Stimulated activated CD8-positive, alpha-beta memory T cell treated with anti-CD3 and anti-CD28 coated beads, Interleukin-12 subunit alpha, Interleukin-12 subunit beta, amount 100 ng/mL, for 24 hours (primary cell): ENCODE data around the gene C11orf65.
"Not testable (repeated sequence)": the region's sequence is repeated elsewhere in the genome, so short reads cannot be mapped to it uniquely, and the experiment has no call there.

Experiments
- DNase-seq: peaks from one replicate; pipeline ENCODE4 v3.0.0-alpha.2; 2020; ENCODE audit errors: extremely low read depth

C11orf65 gene

DNA sequence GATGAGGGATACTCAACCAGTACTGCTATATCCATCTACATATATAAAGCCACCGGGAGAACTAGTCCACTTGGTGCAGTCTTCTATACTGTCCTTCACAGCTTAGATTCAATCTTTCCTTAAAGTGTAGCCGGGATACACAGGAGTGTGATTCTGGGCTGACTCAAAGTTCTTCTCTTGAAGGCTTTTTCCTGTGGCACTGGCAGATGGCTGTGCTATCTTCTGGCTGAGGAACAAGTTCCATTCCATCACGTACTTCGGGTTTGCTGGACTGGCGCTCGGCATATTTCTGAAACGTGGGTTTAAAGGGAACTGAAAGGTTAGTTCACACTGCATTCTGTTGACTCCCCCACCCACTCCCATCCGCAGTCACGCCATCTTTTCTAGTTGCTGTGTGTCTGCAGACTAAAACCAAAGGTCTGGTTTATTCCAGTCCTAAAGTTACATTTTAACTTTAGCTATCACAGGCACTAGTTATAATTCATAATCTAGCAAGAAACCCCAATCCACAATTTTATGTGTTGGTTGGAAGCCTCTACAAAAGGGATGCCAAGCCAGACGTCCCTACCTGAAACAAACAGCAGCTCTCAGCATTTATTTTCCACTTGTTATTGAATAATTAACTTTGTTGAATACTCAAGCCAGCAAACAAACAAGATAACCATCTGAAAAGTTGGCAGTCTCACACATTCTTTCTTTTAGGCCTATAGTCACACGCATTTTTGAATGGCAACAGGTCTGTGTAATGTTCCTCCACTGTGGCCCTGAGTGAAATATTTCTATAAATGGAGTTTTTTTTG is 7.5 kb upstream of the C11orf65 start:
- no peak for DNase-seq

- DNase-seq = no peak
Observed at GRCh38 chr11:108472681-108473080, 5.4 kb upstream of the C11orf65 start.

DNA sequence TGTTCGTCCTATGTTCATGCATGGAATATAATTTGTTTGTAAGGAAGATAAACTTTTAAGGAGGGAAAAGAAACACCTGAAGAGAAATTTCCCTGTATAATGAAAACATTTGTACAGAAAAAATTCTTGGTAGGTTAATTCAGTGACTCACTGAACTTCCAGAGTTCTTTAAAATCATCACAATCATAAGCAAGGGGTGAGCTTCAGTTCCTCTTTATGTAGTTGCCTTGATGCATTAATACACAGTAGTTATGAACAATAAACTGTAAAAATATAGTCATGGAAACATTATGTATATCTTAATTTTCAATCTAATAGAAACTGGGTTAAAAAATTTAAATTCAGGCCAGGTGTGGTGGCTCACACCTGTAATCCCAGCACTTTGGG is 1.1 kb upstream of the C11orf65 start:
- DNase-seq = no peak

DNA sequence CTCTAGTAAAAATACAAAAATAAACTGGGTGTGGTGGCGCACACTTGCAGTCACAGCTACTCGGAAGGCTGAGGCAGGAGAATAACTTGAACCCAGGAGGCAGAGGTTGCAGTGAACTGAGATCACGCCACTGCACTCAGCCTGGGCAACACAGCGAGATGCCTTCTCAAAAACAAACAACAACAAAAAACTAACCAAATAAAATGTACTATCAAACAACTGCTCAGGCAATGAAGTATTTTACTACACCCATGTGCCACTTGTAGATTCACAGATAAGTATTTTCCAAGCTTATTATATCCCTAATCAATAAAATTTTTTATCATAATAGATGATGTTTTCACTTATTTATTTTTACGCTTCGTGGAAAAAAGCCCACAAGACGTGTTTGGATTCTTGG is 924 bp downstream of the C11orf65 start:
- DNase-seq = no peak

- DNase-seq = no peak
Observed at GRCh38 chr11:108453207-108453835, 14.0 kb downstream of the C11orf65 start.

- DNase-seq = not testable (repeated sequence)
Observed at GRCh38 chr11:108441445-108441844, 25.9 kb downstream of the C11orf65 start.

GRCh38 chr11:108436594-108436993 is 30.7 kb downstream of the C11orf65 start:
- DNase-seq = no peak

GRCh38 chr11:108435066-108435465 is 32.3 kb downstream of the C11orf65 start:
- no peak for DNase-seq

DNA sequence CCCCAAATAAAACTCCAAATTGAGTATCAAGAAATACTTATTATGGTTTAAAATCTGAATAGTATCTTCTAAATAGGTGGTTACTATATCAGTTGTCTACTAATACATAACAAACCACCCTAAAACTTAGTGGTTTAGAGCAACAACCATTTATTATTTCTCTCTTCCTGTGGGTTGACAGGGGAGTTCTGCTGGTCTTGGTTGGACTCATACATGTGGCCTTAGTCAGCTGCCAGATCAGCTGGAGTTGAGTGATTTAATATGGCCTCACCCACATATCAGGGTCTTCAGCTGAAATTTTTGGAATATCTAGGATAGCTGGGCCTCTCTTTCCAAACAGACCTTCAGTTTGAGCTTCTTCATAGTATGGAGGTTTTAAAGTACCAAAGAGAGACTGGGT is 34.5 kb downstream of the C11orf65 start:
- no peak for DNase-seq

DNA sequence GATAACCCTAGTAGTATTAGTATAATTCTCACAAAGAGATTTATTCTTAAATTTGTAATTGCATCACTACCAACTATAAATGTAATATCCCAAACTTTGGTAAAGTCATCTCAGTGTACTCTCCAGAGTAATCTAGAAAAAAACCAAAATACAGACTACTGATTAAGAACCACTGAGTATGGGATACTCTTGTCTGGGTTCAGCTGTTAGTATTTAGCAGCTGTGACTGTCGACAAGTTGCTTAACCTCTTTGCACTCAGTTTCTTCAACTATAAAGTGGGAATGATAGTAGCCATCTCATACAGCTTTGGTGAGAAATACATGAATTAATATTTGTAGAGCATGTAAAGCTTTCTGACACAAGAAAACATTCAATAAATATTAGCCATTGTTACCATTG is 35.3 kb downstream of the C11orf65 start:
- no peak for DNase-seq

GRCh38 chr11:108431370-108431769 is 36.0 kb downstream of the C11orf65 start:
- DNase-seq = no peak

- not testable (repeated sequence) for DNase-seq
Observed at GRCh38 chr11:108417551-108417950, 49.8 kb downstream of the C11orf65 start.

DNA sequence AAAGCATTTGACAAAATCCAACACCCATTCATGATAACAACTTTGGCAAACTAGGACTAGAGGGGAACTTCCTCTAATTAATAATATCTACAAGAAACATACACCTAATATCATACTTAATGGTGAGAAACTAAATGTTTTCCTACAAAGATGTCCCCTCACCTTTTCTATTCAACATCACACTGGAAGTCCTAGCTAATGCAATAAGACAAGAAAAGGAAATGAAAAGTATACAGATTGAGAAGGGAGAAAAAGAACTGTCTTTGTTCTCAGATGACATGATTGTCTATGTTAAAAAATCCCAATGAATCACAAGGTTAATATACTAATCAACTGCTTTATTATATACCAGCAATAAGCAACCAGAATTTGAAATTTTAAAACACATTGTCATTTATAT is 52.4 kb downstream of the C11orf65 start:
- no peak for DNase-seq

- no peak for DNase-seq
Observed at GRCh38 chr11:108405706-108406105, 61.6 kb downstream of the C11orf65 start.

DNA sequence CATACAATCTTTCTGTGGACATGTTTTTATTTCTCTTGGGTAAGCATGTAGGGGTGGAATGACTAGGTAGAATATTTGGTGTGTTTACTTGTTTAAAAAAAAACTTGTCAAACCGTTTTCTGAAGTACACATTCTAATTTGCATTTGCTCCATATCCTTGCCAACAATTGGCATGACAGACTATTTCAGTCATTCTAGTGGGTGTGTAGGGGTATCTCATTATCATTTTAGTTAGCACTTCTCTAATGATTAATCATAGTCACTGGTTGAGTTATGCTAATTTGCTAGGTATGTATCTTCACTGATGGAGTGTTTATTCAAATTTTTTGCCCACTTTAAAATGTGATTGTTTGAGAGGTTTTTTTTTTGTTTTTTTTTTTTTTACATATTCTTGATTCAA is 64.3 kb downstream of the C11orf65 start:
- no peak for DNase-seq

GRCh38 chr11:108402241-108402640 is 65.1 kb downstream of the C11orf65 start:
- DNase-seq = no peak

- DNase-seq = no peak
Observed at GRCh38 chr11:108398439-108398838, 68.9 kb downstream of the C11orf65 start.

GRCh38 chr11:108396672-108397071 is 70.7 kb downstream of the C11orf65 start:
- DNase-seq = not testable (repeated sequence)

DNA sequence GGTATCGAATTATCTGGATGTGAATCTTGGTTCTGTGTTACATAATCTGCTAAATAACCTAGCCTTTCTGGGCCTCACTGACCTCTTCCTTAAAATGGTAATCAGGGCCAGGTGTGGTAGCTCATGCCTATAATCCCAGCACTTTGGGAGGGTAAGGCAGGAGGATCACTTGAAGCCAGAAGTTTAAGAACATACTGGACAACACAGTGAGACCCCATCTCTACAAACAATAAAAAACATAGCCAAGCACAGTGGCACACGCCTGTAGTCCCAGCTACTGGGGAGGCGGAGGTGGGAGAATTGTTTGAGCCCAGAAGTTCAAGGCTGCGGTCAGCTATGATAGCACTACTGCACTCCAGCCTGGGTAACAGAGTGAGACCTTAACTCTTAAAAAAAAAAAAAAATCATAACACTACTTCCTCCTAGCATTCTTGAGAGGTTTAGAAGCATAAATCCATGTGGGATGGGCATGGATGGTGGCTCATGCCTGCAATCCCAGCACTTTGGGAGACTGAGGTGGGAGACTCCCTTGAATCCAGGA is 72.5 kb downstream of the C11orf65 start:
- no peak for DNase-seq

DNA sequence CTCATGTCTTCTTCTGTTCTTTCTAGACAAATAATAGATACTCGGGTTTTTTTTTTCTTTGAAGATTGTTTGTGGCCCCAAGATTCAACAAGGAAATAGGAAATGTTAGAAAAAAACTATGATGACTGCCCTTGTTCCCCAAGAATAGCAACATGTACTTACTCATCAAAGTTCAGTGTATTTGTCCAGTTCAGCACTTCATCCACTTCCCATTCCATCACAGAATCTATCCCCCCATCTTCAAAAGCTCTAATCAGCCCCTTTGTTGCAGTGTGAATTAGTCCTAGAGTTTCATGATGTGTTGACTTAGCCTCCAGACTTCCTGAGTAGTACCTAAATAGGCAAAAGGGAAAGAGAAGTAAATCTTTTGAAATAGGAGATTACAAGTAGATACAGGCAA is 74.3 kb downstream of the C11orf65 start:
- DNase-seq = no peak

- DNase-seq = no peak
Observed at GRCh38 chr11:108392353-108392752, 75.0 kb downstream of the C11orf65 start.

DNA sequence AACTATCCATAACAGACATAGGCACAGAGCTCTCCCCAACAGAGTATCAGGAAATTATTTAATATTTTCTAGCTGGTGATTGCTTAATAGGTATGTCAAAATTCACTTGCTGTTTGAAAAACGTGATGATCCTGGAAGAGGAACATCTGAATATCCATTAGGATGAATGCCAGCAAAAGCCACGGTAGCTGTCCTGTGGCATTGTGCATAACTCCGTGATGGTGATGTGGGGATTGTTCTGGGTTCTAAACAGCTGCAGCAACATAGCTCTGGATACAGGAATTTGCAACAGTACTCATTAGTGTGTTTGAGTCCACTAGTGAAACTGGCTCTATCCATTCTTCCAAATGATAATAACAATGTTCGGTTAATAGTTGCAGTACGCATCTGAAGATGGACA is 78.8 kb downstream of the C11orf65 start:
- no peak for DNase-seq

- not testable (repeated sequence) for DNase-seq
Observed at GRCh38 chr11:108373505-108373904, 93.8 kb downstream of the C11orf65 start.
